Stimulated activated CD8-positive, alpha-beta memory T cell treated with anti-CD3 and anti-CD28 coated beads, Interleukin-7, amount 100 ng/mL, for 48 hours (primary cell): Measurements from ENCODE around the gene GTF2H3.

Experiments
- DNase-seq, 2 donors: peaks; one replicate each; pipeline ENCODE4 v3.0.0-alpha.2; 2020; ENCODE audit warnings: low read depth in 1 of 2; ENCODE audit errors: extremely low read depth in 1 of 2

GTF2H3 gene

GRCh38 chr12:123645380-123645779, 11.8 kb downstream of the GTF2H3 start:
- no peak for DNase-seq

DNA sequence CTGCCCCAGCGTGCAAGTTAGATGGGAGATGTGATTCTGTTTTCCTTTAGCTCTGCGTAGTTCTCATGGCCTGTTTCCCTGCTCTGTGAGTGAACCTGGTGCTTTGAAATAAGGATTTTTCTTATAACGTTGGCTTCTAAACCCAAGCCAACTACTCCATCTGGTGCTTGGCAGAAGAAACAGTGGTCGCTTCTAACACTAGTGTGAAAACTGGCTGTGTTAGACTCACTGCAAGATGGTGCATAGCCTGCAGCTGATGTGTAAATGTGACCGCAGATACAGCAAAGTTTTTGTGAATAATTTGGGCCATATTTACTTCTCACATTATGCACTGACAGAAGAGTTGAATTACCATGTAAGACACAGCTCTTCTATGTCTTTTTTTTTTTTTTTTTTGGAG, 12.2 kb downstream of the GTF2H3 start:
- DNase-seq: no peak

DNA sequence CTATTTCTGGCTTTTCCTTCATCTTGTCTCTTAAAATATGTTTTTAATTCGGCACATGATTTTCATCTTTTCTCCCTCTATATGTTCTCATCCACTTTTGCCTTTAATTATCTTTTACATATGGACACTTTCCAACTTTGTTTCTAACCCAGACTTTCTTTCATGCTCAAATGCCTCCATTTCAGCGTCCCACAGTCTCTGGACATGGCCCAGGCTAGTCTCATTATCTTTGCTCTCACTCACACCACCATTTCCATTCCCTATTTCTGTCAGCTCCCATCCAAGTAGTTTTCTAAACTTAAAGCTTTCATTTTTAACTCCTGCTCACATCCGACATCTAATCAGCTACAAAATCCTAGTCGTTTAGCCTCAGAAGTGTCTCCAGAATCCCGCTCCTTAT, 14.8 kb downstream of the GTF2H3 start:
- DNase-seq: no peak

- no peak for DNase-seq
Observed at GRCh38 chr12:123654129-123654701, 20.6 kb downstream of the GTF2H3 start.

DNA sequence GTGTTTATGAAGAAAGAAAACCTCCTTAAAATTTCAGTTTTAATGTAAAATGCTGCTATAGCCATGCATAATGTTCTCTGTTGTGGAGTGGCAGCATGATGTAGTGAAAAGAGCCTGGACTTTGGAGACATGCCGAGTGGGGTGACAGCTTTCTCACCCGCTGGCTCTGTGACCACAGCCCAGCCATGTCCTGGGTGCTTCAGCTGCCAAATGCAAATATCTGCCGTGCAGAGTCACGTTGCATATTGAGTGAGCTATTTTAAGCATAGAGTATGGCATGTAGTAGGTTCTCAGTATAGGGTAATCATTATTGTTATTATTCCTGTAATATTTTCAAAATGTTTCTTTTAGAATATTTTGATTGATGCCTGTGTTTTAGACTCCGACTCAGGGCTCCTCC, 21.8 kb downstream of the GTF2H3 start:
- DNase-seq: no peak

GRCh38 chr12:123656392-123656791, 22.8 kb downstream of the GTF2H3 start:
- DNase-seq: no peak

DNA sequence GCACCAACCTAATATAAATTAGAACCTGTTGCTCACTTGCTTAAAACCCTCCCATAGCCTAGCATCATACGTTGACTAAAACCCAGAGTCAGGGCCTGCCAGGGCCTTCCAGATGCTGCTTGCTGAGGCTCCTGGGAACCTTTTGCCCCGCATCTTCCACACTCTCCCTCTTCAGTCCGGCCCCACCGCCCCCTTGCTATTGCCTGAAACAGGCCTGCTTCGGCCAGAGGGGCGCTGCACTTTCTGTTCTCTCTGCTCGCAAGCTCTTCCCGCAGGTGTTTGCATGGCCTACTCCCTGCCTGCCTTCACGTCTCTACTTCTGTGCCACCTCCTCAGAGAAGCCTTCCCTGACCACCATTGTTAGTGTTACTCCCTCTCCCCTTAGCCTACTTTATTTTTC, 23.6 kb downstream of the GTF2H3 start:
- no peak for DNase-seq

- no peak for DNase-seq
Observed at GRCh38 chr12:123659996-123660727, 26.5 kb downstream of the GTF2H3 start.

DNA sequence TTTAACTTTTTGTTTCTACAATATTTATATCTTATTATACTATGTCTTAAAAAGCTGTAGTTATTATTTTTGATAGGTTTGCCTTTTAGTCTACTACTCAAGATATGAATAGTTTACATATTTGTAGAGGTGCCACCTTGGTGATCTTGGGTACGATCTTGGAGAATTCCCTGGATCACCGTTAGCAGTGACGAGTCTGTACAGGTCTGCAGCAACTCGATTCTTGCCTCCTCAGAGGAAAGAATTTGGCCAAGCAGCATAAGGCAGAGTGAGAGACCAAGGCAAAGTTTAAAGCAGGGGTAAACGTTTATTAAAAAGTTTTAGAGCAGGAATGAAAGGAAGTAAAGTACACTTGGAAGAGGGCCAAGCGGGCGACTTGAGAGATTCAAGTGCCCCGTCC, 34.1 kb downstream of the GTF2H3 start:
- DNase-seq: no peak

- peak; percentile 88 to 94 for DNase-seq
Observed at GRCh38 chr12:123670882-123671728, 37.5 kb downstream of the GTF2H3 start, which contains the start of gene TCTN2. TSS of gene TCTN2 (plus strand) at chr12:123671113. CDS start at chr12:123671241, 128 bp downstream.

DNA sequence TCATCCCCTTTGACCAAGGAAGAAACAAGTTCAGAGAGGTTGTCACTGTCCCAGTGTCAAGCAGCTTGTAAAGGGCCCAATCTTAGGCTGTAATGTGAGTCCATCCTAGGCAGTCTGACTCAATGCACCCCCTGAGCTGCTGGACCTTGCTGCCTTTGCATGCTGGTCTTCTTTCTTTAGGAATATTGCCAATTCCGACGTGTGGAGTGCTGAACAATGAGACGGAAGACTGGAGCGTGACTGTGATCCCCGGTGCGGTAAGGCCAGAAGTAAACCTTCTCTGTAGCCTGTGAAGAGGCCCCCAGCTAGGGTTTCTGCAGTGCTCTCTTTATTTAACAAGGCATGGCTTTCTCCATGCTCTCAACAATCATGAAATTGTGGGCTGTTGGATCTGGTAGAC, 38.2 kb downstream of the GTF2H3 start:
- no peak for DNase-seq

DNA sequence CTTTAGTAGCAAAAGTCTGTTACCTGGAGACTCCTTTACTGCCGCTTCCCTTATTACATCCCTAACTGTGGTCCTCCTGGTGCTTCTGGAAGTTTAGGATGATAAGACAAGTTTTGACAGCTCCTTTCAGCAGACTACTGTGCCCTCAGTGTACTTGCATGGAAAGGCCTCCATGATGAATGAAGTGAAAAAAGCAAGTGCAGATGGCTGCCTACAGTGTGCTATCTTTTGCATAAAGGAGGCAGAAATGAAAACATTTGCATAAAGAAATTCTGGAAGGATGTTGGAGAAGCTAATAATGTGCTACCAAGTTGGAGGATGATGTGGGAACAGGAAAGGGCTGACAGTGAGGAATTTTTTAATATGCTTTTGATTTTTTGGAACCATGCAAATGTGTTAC, 41.8 kb downstream of the GTF2H3 start:
- DNase-seq: no peak

DNA sequence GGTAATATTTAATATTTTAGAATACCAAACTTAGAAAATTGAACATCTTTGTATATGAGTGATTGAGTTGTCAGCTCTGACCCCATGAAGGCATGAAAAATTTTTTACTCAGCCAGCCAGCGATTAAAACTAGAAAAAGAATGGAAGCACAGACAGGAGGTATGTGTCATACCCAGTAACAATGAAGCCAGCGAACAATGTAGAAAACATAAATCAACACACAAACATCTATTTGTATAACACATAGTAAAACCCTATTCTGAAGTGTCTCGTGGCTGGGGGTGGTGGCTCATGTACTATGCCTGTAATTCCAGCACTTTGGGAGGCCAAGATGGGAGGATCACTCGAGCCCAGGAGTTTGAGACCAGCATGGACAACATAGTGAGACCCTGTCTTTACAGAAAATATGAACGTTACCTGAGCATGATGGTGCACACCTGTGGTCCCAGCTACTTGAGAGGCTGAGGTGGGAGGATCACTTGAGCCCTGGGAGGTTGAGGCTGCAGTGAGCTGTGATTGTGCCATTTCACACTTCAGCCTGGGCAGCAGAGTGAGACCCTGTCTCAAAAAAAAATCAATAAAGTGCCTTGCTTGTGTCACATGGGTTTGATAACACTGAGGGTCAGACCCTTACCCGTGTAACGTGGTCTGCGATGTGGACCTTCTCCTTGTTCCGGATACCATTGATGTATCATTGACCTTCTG, 43.1 kb downstream of the GTF2H3 start:
- DNase-seq: no peak

DNA sequence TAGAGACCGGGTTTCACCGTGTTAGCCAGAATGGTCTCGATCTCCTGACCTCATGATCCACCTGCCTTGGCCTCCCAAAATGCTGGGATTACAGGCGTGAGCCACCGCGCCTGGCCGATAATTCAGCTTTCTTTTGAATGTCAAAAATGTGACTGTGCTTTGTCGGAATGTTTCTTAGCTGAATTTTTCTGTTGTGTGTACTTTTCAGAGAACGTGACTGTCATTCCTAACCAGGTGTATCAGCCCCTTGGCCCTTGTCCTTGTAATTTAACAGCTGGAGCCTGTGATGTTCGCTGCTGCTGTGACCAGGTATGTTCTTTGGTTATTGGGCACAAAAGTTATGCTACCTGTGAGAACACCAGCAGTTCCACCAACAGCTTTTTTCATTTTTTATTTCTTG, 45.4 kb downstream of the GTF2H3 start:
- no peak for DNase-seq

DNA sequence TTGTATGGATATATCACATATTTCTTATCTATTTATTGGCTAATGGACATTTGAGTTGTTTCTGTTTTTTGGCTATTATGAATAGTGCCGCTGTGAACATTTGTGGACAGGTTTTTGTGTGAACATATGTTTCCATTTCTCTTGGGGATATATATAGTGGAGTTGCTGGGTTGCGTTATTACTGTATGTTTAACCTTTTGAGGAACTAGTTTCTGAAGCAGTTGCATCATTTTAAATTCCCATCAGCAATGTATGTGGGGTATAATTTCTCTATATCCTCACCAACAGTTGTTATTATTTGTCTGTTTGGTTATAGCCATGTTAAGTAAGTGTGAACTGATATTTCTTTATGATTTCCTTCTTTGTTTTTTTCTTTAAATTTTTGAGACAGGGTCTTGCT, 48.0 kb downstream of the GTF2H3 start:
- no peak for DNase-seq

DNA sequence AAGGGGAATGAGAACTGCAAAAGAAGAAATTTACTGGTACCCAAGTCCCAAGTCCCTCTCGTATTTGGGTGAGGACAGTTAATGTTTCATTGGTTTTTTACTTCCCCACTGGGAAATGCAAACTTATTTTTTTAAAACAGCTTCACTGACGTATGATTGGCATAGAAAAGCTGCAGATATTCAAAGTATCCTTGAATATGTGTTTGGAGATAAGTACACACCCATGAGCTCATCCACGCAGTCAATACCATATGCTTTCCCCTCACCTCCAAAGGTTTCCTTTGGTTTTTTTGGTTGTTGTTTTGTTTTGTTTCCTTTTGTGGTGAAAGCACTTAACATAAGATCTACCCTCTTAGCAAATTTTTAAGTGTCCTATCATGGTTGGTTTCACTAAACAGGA, 50.3 kb downstream of the GTF2H3 start:
- DNase-seq: no peak

DNA sequence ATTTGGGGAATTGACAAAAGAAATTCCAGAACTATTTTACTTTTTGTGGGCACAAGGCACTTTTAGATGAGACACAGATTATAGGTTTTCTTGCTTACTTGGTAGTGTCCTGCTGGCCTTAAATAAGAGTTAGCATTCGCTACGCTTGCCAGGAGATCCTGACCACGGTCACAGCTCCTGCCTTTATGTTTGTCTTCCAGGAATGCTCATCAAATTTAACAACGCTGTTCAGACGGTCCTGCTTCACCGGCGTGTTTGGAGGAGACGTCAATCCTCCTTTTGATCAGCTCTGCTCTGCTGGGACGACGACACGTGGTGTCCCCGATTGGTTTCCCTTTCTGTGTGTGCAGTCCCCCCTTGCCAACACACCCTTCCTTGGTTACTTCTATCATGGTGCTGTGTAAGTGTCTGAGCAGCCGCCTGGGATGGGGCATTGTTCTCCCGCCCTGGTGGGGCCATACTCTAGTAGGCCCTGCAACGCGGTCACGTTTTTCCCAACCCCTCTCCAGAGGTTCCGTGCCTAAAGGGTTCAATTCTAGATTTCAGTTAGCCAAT, 53.1 kb downstream of the GTF2H3 start:
- DNase-seq: no peak

- no peak for DNase-seq
Observed at GRCh38 chr12:123690191-123690840, 56.7 kb downstream of the GTF2H3 start.

GRCh38 chr12:123696207-123696606, 62.6 kb downstream of the GTF2H3 start:
- no peak for DNase-seq

DNA sequence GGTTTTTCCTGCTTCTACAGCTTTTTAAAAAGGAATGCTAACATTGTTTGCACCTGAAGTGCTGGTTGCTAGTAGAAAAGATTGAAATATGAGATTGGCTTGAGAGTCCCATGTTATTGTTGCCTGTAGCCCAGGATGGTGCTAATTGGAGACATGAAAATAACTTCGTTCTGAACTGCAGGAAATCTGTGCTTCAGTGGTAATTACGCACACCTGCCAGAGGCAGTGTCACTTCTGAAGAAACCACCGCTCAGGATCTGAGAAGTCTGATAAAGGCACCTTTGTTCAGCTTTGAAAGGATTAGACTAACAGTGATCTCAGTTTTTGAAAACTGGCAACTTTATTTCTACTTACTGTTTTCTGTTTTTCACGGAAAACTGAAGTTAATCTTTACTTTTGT, 63.0 kb downstream of the GTF2H3 start:
- no peak for DNase-seq
